GM12864 (cell line): Measurements from ENCODE around the gene ACTR3.

Experiments
- DNase-seq: peaks from one replicate; pipeline ENCODE4 v3.0.0-alpha.2; 2011; ENCODE audit warnings: low read depth
- H3K4me3 ChIP-seq: 2 replicates; pipeline ENCODE4 v1.5.1; 2011; ENCODE audit warnings: mild to moderate bottlenecking, low read depth, low read length, control low read depth
- TF ChIP-seq, protein P1 (sequence below): IDR thresholded peaks from 2 replicates; pipeline ENCODE4 v1.5.1; 2011; ENCODE audit warnings: low read depth, mild to moderate bottlenecking, moderate library complexity, low read length, control low read depth, inconsistent platforms; ENCODE audit errors: missing control alignments

Gene ACTR3

DNA sequence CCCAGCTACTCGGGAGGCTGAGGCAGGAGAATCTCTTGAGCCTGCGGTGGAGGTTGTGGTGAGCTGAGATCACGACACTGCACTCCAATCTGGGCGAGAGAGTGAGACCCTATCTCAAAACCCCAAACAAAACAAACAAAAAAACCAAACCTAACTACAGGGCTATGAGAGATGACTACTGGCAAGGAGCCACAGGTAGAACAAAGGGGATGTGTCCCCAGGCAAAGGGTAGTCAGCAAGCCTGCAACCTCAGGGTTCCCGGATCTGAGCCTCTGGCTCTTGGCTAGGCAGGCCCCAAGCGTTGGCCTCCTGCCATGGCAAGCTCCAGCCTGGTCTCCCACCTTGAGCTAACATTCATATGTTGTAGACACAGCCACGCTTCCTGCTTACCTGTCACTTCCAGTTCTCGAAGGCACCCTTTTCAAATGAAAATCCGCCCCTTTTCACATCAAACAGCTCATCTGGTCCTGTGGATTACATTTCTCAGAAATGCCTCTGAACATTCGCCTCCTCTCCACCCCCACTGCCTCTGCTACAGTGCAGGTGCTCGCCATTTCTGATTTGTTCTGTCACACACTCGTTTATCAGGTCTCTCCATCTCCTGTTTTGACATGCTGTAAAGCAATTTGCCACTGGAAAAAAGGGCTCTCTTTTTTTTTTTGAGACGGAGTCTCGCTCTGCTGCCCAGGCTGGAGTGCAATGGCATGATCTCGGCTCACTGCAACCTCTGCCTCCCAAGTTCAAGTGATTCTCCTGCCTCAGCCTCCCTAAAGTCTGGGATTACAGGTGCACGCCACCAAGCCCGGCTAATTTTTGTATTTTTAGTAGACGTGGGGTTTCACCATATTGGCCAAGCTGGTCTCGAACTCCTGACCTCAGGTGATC is 13.1 kb upstream of the ACTR3 start:
- H3K4me3 ChIP-seq = no peak overlapping the region
- no peak for DNase-seq
- TF ChIP-seq, protein P1, sequence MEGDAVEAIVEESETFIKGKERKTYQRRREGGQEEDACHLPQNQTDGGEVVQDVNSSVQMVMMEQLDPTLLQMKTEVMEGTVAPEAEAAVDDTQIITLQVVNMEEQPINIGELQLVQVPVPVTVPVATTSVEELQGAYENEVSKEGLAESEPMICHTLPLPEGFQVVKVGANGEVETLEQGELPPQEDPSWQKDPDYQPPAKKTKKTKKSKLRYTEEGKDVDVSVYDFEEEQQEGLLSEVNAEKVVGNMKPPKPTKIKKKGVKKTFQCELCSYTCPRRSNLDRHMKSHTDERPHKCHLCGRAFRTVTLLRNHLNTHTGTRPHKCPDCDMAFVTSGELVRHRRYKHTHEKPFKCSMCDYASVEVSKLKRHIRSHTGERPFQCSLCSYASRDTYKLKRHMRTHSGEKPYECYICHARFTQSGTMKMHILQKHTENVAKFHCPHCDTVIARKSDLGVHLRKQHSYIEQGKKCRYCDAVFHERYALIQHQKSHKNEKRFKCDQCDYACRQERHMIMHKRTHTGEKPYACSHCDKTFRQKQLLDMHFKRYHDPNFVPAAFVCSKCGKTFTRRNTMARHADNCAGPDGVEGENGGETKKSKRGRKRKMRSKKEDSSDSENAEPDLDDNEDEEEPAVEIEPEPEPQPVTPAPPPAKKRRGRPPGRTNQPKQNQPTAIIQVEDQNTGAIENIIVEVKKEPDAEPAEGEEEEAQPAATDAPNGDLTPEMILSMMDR = no peak

DNA sequence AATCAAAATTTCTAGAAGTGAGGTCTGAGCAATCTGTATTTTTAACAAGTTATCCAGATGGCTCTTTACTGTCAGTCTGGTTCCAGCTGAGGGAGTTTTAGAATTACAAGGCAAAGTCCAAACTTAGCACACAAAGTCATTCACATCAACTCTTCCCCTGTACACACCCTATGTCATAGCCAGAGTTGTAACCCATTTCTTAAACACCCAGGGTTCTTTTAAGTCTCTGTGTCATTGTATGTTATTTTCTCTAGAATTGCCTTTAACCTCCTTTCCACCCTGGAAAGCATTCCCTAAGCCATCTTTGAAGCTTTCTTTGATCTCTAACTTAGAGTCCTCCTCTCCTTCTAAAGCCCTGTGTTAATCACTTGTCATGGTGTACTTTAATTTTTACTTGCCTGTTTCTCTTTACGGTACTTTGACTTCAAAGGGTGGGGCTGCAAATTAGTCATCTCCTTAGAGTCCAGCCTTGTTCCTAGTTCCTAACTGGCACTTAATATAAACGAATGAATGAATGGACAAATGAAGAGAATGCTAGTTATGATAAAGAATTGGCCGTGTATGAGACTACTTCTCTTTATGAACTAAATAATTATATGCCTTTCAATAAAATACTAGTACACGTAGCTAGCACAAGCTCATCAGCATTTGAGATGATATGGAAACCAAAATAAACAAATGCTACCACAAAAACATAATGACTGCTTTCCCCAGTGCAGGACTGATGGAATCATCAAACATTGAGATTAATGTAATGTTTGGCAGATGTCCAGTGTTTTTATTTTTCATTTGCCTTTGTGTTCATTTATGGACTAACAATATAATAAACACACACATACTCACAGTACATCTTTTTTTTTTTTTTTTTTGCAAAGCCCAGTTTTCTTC is 11.9 kb upstream of the ACTR3 start:
- H3K4me3 ChIP-seq = no peak overlapping the region
- TF ChIP-seq, protein P1 = no peak
- DNase-seq = no peak

DNA sequence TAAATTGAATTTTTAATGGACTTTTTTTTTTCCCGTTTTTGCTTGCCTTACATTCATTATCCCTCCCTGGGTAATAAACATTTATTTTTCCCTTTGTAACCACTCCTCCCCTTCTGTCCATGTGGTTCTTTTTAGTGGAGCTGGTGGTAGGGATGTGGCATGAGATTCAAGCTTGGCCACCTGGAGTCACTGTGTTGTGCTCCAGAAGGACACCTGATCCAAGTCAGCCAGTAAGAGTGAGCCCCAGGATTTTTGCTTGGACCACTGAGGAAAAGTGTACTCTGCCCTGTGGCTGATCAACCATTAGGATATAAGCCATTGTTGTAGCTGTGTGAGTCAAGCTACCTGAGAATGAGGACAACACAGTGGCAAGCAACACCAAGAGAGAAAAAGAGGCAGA is 11.1 kb upstream of the ACTR3 start:
- H3K4me3 ChIP-seq = no peak overlapping the region
- TF ChIP-seq, protein P1 = no peak
- DNase-seq = no peak

DNA sequence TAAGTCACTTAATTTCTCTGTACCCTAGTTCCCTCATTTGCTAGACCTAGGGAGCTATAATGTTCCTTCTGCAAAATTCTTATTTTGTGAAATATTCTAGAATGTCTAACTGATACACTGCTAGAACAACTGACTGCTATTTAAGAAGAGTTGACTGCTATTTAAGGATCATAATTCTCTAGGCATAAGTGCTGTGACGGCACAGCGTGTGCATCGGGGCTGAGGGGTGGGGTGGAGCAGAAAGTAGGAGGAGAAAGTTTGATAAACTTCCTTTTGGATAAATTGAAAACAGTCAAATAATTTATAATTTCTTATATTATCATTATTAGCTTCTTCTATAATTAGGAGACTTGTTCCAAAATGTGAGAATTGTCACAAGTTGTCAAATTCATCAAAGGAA is 10.4 kb upstream of the ACTR3 start:
- DNase-seq = no peak
- H3K4me3 ChIP-seq = no peak overlapping the region
- TF ChIP-seq, protein P1 = no peak

DNA sequence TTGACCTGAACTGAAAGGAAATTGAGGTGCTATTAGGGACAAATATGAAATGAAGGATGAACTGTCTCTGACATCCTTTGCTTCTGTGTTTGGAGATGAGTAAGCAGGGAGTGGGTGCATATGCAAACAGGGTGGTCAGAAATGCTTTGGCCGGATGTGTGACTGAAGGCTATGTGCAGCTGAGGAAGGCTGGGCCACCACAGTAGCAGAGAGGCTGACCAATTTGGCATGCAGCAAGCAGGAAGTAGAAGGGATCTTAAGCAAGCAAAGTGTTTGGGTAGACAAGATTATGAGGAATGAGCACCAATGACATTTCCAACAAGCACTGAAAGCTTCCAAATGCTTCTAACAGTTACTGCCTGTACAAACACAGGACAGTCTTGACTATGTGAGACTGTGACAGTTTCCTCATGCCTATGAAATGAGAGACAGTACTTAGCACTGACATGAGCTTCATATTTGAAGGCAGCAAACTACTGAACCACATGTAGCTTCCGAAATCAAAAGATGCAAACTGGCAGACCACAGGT is 3.3 kb upstream of the ACTR3 start:
- H3K4me3 ChIP-seq = peak overlapping the region; percentile 20; the same call in 1 of the 2 replicates
- TF ChIP-seq, protein P1 = no peak
- DNase-seq = peak; percentile 97

DNA sequence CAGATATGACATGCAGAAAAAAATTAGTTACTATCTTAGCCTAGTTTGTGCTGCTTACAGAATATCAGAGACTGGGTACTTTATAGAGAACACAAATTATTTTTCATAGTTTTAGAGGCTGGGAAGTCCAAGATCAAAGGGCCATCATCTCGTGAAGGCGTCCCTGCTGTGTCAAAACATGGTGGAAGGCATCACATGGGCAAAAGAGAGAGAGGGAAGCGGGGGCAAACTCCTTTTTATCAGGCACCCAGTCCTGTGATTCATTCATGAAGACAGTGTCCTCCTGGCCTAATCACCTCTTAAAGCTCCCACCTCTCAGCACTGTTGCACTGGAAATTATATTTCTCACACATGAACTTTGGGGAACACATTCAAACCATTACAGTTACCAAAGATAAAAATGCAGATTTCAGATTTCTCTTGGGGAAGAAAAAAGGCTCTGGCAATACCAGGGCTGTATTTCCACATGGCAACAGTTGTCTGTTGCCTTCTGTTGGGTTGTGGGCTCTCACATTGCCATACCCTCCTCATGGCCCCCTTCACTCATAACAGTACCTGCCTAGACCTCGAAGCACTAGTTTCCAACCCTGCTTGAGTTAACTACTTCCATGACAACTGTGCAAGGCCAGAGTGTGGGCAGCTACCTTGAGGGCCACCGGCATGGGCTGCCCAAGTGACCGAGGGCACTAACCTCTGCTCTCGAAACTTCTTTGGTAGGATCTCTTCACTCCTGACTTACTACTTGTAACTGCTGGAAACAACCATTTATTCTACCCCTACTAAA is 2.7 kb upstream of the ACTR3 start:
- H3K4me3 ChIP-seq = peak overlapping the region; percentile 72
- no peak for DNase-seq

More for the DNA sequence above, 2.7 kb upstream of the ACTR3 start:
- TF ChIP-seq, protein P1 = no peak
